Measurements from ENCODE around the gene SOWAHD.
A peak's percentile ranks its signal among the peaks of the same experiment; 100 is the strongest.

Gene SOWAHD

GRCh38 chrX:119721926-119722325, 36.5 kb upstream of the SOWAHD start:
- H3K27ac ChIP-seq (replicated peaks) = no peak overlapping the region
- H3K27me3 ChIP-seq (ENCODE audit: insufficient read depth, poor library complexity, severe bottlenecking) = no peaks in the 10 kb centered on the region
- TF ChIP-seq CTCF (IDR thresholded peaks at IDR 0.05; ENCODE audit: insufficient read depth, low read length) (no peak), POLR2AphosphoS5 (IDR thresholded peaks at IDR 0.05; ENCODE audit: low read depth) (no peak), GABPA (IDR thresholded peaks at IDR 0.05; ENCODE audit: low read depth) (no peak), SPI1 (IDR thresholded peaks at IDR 0.05; ENCODE audit: borderline replicate concordance, low read depth) (no peak), REST (IDR thresholded peaks at IDR 0.05; ENCODE audit: insufficient replicate concordance, low read depth) (no peak)
- no peak for DNase-seq (ENCODE audit: low read depth in 1 of 2, low spot score in 1 of 2)
- no peak overlapping the region for H3K4me3 ChIP-seq (replicated peaks; ENCODE audit: insufficient read depth, low read length)

GRCh38 chrX:119726900-119727555, 31.4 kb upstream of the SOWAHD start:
- Histone ChIP-seq H3K27ac (replicated peaks) (peak overlapping the region; percentile 71), H3K27me3 (ENCODE audit: insufficient read depth, poor library complexity, severe bottlenecking) (no peaks in the 10 kb centered on the region), H3K4me3 (replicated peaks; ENCODE audit: insufficient read depth, low read length) (peak overlapping the region; percentile 15)
- no peak for TF ChIP-seq GABPA (IDR thresholded peaks at IDR 0.05; ENCODE audit: low read depth)
- TF ChIP-seq SPI1 (IDR thresholded peaks at IDR 0.05; ENCODE audit: borderline replicate concordance, low read depth) = no peak
- no peak for TF ChIP-seq CTCF (IDR thresholded peaks at IDR 0.05; ENCODE audit: insufficient read depth, low read length)
- no peak for TF ChIP-seq POLR2AphosphoS5 (IDR thresholded peaks at IDR 0.05; ENCODE audit: low read depth)
- no peak for TF ChIP-seq REST (IDR thresholded peaks at IDR 0.05; ENCODE audit: insufficient replicate concordance, low read depth)
- DNase-seq (ENCODE audit: low read depth in 1 of 2, low spot score in 1 of 2) = peak in 1 of 2 experiments; percentile 54

GRCh38 chrX:119728487-119728886, 29.9 kb upstream of the SOWAHD start:
- TF ChIP-seq POLR2AphosphoS5 (IDR thresholded peaks at IDR 0.05; ENCODE audit: low read depth) (no peak), REST (IDR thresholded peaks at IDR 0.05; ENCODE audit: insufficient replicate concordance, low read depth) (no peak), CTCF (IDR thresholded peaks at IDR 0.05; ENCODE audit: insufficient read depth, low read length) (no peak), SPI1 (IDR thresholded peaks at IDR 0.05; ENCODE audit: borderline replicate concordance, low read depth) (no peak), GABPA (IDR thresholded peaks at IDR 0.05; ENCODE audit: low read depth) (no peak)
- DNase-seq (ENCODE audit: low read depth in 1 of 2, low spot score in 1 of 2) = no peak
- H3K27me3 ChIP-seq (ENCODE audit: insufficient read depth, poor library complexity, severe bottlenecking) = no peaks in the 10 kb centered on the region
- no peak overlapping the region for H3K27ac ChIP-seq (replicated peaks)
- H3K4me3 ChIP-seq (replicated peaks; ENCODE audit: insufficient read depth, low read length) = no peak overlapping the region

Data from HL-60 (cell line).